ES-I3 (cell line): ENCODE data around the gene ITGA3.
"Not testable (repeated sequence)": the region's sequence is repeated elsewhere in the genome, so short reads cannot be mapped to it uniquely, and the experiment has no call there.

ENCODE experiments used
- H3K36me3 ChIP-seq: 2 replicates; pipeline ENCODE4 v1.6.1; 2013; ENCODE audit warnings: mild to moderate bottlenecking, low read length, control low read depth, moderate library complexity; ENCODE audit not compliant: insufficient read depth
- H3K4me1 ChIP-seq: 2 replicates; pipeline ENCODE4 v1.6.1; 2013; ENCODE audit warnings: mild to moderate bottlenecking, control low read depth, low read length; ENCODE audit not compliant: insufficient read depth
- H3K9ac ChIP-seq: 2 replicates; pipeline ENCODE4 v1.6.1; 2013; ENCODE audit warnings: low read depth, mild to moderate bottlenecking, low read length, moderate library complexity
- H3K9me3 ChIP-seq: 2 replicates; pipeline ENCODE4 v1.6.1; 2013; ENCODE audit warnings: mild to moderate bottlenecking, low read length, moderate library complexity; ENCODE audit not compliant: control insufficient read depth, insufficient read depth

Gene ITGA3

GRCh38 chr17:50027172-50027880 lies 28.6 kb upstream of the ITGA3 start:
- peaks cover 18% of the 10 kb centered on the region for H3K4me1 ChIP-seq
- no peaks in the 10 kb centered on the region for H3K36me3 ChIP-seq
- no peaks in the 10 kb centered on the region for H3K9me3 ChIP-seq
- peak overlapping the region; percentile 36; the same call in 1 of the 2 replicates for H3K9ac ChIP-seq

GRCh38 chr17:50027881-50028735 lies 27.8 kb upstream of the ITGA3 start:
- H3K9me3 ChIP-seq: no peaks in the 10 kb centered on the region
- H3K4me1 ChIP-seq: peaks cover 18% of the 10 kb centered on the region
- no peaks in the 10 kb centered on the region for H3K36me3 ChIP-seq
- H3K9ac ChIP-seq: no peak overlapping the region; the same call in 1 of the 2 replicates

- Histone ChIP-seq H3K9me3 (no peaks in the 10 kb centered on the region), H3K36me3 (no peaks in the 10 kb centered on the region), H3K4me1 (peaks cover 18% of the 10 kb centered on the region), H3K9ac (no peak overlapping the region)
These were observed 27.2 kb upstream of the ITGA3 start for GRCh38 chr17:50028736-50029120.

- H3K9me3 ChIP-seq: no peaks in the 10 kb centered on the region
- no peaks in the 10 kb centered on the region for H3K36me3 ChIP-seq
- H3K4me1 ChIP-seq: peaks cover 18% of the 10 kb centered on the region
- H3K9ac ChIP-seq: no peak overlapping the region
These were observed 26.7 kb upstream of the ITGA3 start for GRCh38 chr17:50029185-50029584.

GRCh38 chr17:50033316-50033715 lies 22.6 kb upstream of the ITGA3 start:
- Histone ChIP-seq H3K4me1 (peaks cover 29% of the 10 kb centered on the region), H3K9me3 (no peaks in the 10 kb centered on the region), H3K9ac (no peak overlapping the region), H3K36me3 (no peaks in the 10 kb centered on the region)

DNA sequence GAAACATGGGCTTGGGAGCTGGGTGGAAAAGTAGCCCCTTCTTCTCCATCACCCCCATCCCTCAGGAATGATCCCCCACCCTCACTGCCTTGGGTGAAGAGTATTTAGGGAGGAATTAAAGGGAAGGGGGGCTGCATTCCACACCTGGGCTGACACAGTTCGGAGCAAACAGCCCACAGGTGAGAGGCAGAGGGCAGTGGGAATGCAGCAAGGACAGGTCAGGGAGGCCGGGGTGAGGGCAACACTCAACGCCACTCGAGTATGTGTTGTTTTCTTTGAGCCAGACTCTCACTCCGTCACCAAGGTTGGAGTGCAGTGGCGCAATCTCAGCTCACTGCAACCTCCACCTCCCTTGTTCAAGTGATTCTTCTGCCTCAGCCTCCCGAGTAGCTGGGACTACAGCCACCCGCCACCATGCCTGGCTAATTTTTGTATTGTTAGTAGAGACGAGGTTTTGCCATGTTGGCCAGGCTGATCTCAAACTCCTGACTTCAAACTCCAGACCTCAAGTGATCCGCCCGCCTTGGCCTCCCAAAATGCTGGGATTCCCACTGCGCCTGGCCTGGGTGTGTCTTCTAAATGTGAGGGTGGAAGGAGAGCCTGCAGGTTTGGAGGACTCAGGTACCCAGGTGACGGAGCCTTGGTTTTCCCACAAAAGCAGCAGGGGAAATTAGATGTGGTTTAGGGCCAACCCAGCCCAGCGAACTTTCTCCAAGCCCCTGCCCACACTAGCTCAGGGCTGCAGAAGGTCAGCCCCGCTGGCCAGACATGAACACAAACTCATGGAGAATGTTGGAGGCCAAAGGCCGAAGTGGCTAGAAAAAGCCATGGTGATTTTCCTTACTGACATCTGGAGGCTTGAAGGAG lies 21.2 kb upstream of the ITGA3 start:
- no peak overlapping the region for H3K9ac ChIP-seq
- no peaks in the 10 kb centered on the region for H3K9me3 ChIP-seq
- peaks cover 21% of the 10 kb centered on the region; the same call in 1 of the 2 replicates for H3K4me1 ChIP-seq
- H3K36me3 ChIP-seq: no peaks in the 10 kb centered on the region

- Histone ChIP-seq H3K4me1 (peaks cover 21% of the 10 kb centered on the region; the same call in 1 of the 2 replicates), H3K9ac (no peak overlapping the region)
These were observed 20.5 kb upstream of the ITGA3 start for GRCh38 chr17:50035421-50035879.

DNA sequence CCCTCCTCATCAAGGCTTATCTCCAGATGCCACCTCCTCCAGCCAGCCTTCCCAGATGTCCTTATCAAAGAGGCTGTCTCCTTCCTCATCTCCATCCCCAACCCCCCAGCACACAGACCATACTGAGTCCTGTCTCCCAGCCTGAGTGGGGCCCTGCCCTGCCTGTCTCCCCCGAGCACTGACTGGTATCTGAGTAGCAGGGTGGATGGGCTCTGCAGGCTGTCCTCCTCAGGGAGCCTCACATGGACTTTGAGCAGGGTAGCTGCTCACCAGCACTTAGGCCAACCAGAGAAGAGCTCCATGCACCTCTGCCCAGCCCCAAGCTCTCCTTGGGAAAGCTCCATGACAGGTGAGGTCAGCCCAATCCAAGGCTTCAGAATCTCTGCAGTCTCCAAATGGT lies 20.0 kb upstream of the ITGA3 start:
- Histone ChIP-seq H3K9me3 (no peaks in the 10 kb centered on the region), H3K36me3 (no peaks in the 10 kb centered on the region), H3K9ac (no peak overlapping the region), H3K4me1 (peaks cover 21% of the 10 kb centered on the region; the same call in 1 of the 2 replicates)

More at GRCh38 chr17:50035421-50035879, 20.5 kb upstream of the ITGA3 start:
- Histone ChIP-seq H3K9me3 (no peaks in the 10 kb centered on the region), H3K36me3 (no peaks in the 10 kb centered on the region)

- Histone ChIP-seq H3K4me1 (peaks cover 21% of the 10 kb centered on the region; the same call in 1 of the 2 replicates), H3K9ac (no peak overlapping the region)
These were observed 19.3 kb upstream of the ITGA3 start for GRCh38 chr17:50036455-50037261.

GRCh38 chr17:50037321-50038107 lies 18.4 kb upstream of the ITGA3 start:
- no peak overlapping the region for H3K9ac ChIP-seq
- H3K36me3 ChIP-seq: no peaks in the 10 kb centered on the region
- no peaks in the 10 kb centered on the region for H3K9me3 ChIP-seq
- H3K4me1 ChIP-seq: peaks cover 21% of the 10 kb centered on the region; the same call in 1 of the 2 replicates

More at GRCh38 chr17:50036455-50037261, 19.3 kb upstream of the ITGA3 start:
- Histone ChIP-seq H3K9me3 (no peaks in the 10 kb centered on the region), H3K36me3 (no peaks in the 10 kb centered on the region)

DNA sequence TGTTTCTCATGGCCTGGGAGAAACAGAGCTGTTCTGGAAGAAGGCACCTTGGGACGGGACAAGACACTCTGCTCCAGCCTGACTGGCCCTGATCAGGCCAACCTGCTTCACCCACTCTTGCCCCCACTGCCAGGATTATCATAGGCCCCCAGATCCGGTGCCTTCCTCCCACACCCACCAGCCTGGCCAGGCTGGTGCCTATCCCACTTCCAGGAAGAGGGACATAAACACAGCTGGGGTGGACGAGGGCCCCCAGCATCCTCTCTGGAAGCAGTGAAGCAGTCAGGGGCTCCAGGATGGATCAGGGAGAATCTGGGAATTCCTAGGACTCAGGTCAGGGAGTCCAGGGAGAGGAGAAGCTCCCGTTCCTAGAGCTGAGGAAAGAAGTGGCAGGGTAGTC lies 16.9 kb upstream of the ITGA3 start:
- Histone ChIP-seq H3K4me1 (peaks cover 21% of the 10 kb centered on the region; the same call in 1 of the 2 replicates), H3K36me3 (no peaks in the 10 kb centered on the region)

DNA sequence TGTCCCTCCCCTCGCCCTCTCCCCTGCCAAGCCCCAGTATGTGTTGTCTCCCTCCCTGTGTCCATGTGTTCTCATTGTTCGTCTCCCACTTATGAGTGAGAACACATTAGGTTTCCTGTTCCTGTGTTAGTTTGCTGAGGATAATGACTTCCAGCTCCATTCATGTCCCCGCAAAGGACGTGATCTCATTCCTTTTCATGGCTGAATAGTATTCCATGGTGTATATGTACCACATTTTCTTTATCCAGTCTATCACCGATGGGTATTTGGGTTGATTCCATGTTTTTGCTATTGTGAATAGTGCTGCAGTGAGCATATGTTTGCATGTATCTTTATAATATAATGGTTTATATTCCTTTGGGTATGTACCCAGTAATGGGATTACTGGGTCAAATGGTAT lies 15.4 kb upstream of the ITGA3 start:
- peaks cover 18% of the 10 kb centered on the region; the same call in 1 of the 2 replicates for H3K4me1 ChIP-seq
- not testable (repeated sequence) for H3K9me3 ChIP-seq, H3K9ac ChIP-seq, H3K36me3 ChIP-seq

More for the DNA sequence above, 16.9 kb upstream of the ITGA3 start:
- H3K9me3 ChIP-seq: no peaks in the 10 kb centered on the region
- no peak overlapping the region for H3K9ac ChIP-seq

DNA sequence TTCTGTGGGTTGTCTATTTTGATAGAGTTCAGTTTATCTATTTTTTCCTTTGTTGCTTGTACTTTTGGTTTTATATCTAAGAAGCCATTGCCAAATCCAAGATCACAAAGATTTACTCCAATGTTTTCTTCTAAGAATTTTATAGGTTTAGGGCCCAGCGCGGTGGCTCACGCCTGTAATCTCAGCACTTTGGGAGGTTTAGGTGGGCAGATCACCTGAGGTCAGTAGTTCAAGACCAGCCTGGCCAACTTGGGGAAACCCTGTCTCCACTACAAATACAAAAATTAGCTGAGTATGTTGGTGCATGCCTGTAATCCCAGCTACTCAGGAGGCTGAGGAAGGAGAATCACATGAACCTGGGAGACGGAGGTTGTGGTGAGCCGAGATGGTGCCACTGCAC lies 13.7 kb upstream of the ITGA3 start:
- H3K36me3 ChIP-seq: no peaks in the 10 kb centered on the region
- no peaks in the 10 kb centered on the region for H3K9me3 ChIP-seq
- peaks cover 11% of the 10 kb centered on the region for H3K4me1 ChIP-seq
- no peak overlapping the region for H3K9ac ChIP-seq
